Body of pancreas (tissue), 4 donors: Measurements from ENCODE around the gene SH2D3C.

Source experiments
- POLR2A ChIP-seq, 3 donors: fragments of 450-650 bp; IDR thresholded peaks; one replicate each; pipeline ENCODE4 v1.6.1; 2016; ENCODE audit warnings: antibody characterized with exemption in 3 of 3, mild to moderate bottlenecking in 2 of 3
- TF ChIP-seq, protein P1 (sequence below), 7 experiments: fragments of 450-650 bp in 4 of 7; fragments of 200-600 bp in 3 of 7; sonication (generic) in 3 of 7; IDR thresholded peaks; one replicate each; pipeline ENCODE4 v1.5.1; 2016 to 2019; ENCODE audit warnings: antibody characterized with exemption in 7 of 7

DNA sequence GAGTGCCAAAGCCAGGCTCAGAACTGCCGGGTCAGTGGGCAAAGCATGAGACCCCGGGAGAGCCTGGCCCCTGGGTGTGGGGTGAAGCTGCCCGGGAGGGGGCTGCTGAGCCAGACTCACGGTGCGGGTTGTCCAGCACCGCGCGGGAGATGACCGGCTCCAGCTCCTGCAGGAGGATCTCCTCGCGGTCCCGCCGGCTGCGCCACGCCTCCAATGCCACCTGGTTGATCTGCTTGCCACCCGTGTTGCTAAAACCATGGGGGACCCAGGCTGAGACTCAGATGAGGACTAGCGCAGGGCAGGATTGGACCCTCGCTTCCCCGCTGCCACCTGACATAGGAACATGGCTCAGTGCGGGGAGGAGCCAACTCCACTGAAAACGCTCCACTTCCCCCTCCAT is 46.0 kb downstream of the SH2D3C start:
- TF ChIP-seq POLR2A (IDR thresholded peaks at IDR 0.05): no peak
- TF ChIP-seq, protein P1, sequence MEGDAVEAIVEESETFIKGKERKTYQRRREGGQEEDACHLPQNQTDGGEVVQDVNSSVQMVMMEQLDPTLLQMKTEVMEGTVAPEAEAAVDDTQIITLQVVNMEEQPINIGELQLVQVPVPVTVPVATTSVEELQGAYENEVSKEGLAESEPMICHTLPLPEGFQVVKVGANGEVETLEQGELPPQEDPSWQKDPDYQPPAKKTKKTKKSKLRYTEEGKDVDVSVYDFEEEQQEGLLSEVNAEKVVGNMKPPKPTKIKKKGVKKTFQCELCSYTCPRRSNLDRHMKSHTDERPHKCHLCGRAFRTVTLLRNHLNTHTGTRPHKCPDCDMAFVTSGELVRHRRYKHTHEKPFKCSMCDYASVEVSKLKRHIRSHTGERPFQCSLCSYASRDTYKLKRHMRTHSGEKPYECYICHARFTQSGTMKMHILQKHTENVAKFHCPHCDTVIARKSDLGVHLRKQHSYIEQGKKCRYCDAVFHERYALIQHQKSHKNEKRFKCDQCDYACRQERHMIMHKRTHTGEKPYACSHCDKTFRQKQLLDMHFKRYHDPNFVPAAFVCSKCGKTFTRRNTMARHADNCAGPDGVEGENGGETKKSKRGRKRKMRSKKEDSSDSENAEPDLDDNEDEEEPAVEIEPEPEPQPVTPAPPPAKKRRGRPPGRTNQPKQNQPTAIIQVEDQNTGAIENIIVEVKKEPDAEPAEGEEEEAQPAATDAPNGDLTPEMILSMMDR (IDR thresholded peaks at IDR 0.05): no peak
